HepG2 (cell line): ENCODE measurements around the gene WASF1. TPM values are rescaled to one million over a fixed set of nuclear protein-coding genes. Genes with fewer than 3 reads are reported as not detected.
A peak's percentile ranks its signal among the peaks of the same experiment; 100 is the strongest.

Experiments used
- ATAC-seq: fragments of 200-7000 bp; cut with Tn5 transposase; 3 replicates; pipeline ENCODE4 v1.9.1; 2020; ENCODE audit warnings: mild to moderate bottlenecking, moderate library complexity
- BruUV-seq: library from RNA; stranded (reverse); fragments of 400-500 nt; replicated peaks from 2 replicates; lab custom pipeline; 2021; lab: Mats Ljungman, UMichigan
- CTCF ChIA-PET: fragments of 300-600 bp; formaldehyde crosslinking; extraction: SDS; loops from one replicate; lab custom pipeline; 2021; ENCODE audit warnings: low total read pairs, inconsistent platforms, low intra/inter-chr PET ratio; lab: Yijun Ruan, JAX
- POLR2A ChIA-PET: fragments of 350-600 bp; sonication (Branson Sonifier 250); formaldehyde crosslinking; loops from one replicate; lab custom pipeline; 2020; ENCODE audit warnings: antibody characterized with exemption, inconsistent platforms; lab: Yijun Ruan, JAX
- DNase-seq: peaks from one replicate; pipeline ENCODE4 v3.0.0-alpha.2; 2015; ENCODE audit warnings: low spot score
- FAIRE-seq: peaks from 3 replicates; lab custom pipeline; 2011; peaks lifted over from hg19 to GRCh38; lab: Jason Lieb, UNC
- H2AFZ ChIP-seq: one replicate; pipeline ENCODE4 v1.6.1; 2011; ENCODE audit warnings: low read length, inconsistent platforms
- H3K27ac ChIP-seq: fragments of 300-600 bp; 3 replicates; pipeline ENCODE4 v1.8.0; 2011; ENCODE audit warnings: mixed run types, mild to moderate bottlenecking, mixed read lengths, low read length, inconsistent platforms; ENCODE audit not compliant: insufficient read depth; ENCODE audit errors: extremely low read length
- H3K27me3 ChIP-seq, 2 experiments: fragments of 200-600 bp in 1 of 2; 2 replicates in 1 of 2; 3 replicates in 1 of 2; pipeline versions ENCODE4 v1.6.0 to v1.8.0; 2011; ENCODE audit warnings: low read length in 2 of 2, mild to moderate bottlenecking in 2 of 2, moderate library complexity in 2 of 2, inconsistent platforms in 1 of 2; ENCODE audit not compliant: insufficient read depth in 2 of 2, control insufficient read depth in 1 of 2
- H3K36me3 ChIP-seq, 2 experiments: fragments of 200-600 bp in 1 of 2; replicated peaks in 1 of 2; 2 replicates in 1 of 2; 3 replicates in 1 of 2; pipeline versions ENCODE4 v1.5.1 to v1.8.0; 2011; ENCODE audit warnings: low read length in 2 of 2, inconsistent platforms in 1 of 2; ENCODE audit not compliant: insufficient read depth in 2 of 2, control insufficient read depth in 1 of 2
- H3K4me1 ChIP-seq: 2 replicates; pipeline ENCODE4 v1.5.1; 2012; ENCODE audit warnings: low read length, inconsistent platforms; ENCODE audit not compliant: insufficient read depth
- H3K4me2 ChIP-seq: 2 replicates; pipeline ENCODE4 v1.6.0; 2011; ENCODE audit warnings: low read depth, low read length, inconsistent platforms
- H3K4me3 ChIP-seq, 3 experiments: fragments of 200-600 bp in 1 of 3; sonication (generic), shearing (Covaris generic) in 1 of 3; replicated peaks in 1 of 3; 2 replicates each; pipeline ENCODE4 v1.5.1; 2011 to 2016; ENCODE audit warnings: low read length in 3 of 3, inconsistent platforms in 2 of 3, low read depth in 2 of 3, mild to moderate bottlenecking in 2 of 3, control low read depth in 1 of 3, mixed read lengths in 1 of 3; ENCODE audit not compliant: insufficient read depth in 1 of 3
- H3K79me2 ChIP-seq: one replicate; pipeline ENCODE4 v1.6.1; 2011; ENCODE audit warnings: low read length, inconsistent platforms; ENCODE audit not compliant: insufficient read depth
- H3K9ac ChIP-seq: 2 replicates; pipeline ENCODE4 v1.6.0; 2011; ENCODE audit warnings: mild to moderate bottlenecking, low read depth, low read length, inconsistent platforms; ENCODE audit not compliant: insufficient read depth
- H3K9me3 ChIP-seq: 2 replicates; pipeline ENCODE4 v1.5.1; 2012; ENCODE audit warnings: mild to moderate bottlenecking, low read length
- H4K20me1 ChIP-seq: 2 replicates; pipeline ENCODE4 v1.6.0; 2011; ENCODE audit warnings: inconsistent platforms, mild to moderate bottlenecking, low read length, moderate library complexity; ENCODE audit not compliant: insufficient read depth
- MAFK ChIP-seq, 2 experiments: IDR thresholded peaks in 1 of 2; conservative IDR thresholded peaks in 1 of 2; 2 replicates each; pipeline ENCODE4 v1.6.1; 2011; ENCODE audit warnings: improper control_type of control experiment in 2 of 2, low read length in 2 of 2
- MTF2 ChIP-seq: sonication (generic); formaldehyde crosslinking; IDR thresholded peaks from 2 replicates; pipeline ENCODE4 v1.5.0; 2020; ENCODE audit warnings: missing genetic modification reagents, borderline replicate concordance
- SYNCRIP ChIP-seq: fragments of 200-400 bp; formaldehyde crosslinking; IDR thresholded peaks from 2 replicates; pipeline ENCODE4 v1.6.1; 2018; ENCODE audit warnings: mild to moderate bottlenecking, low read depth, low read length; ENCODE audit not compliant: insufficient read depth
- ZNF296 ChIP-seq: sonication (generic); formaldehyde crosslinking; conservative IDR thresholded peaks from 2 replicates; pipeline ENCODE4 v1.5.0; 2020; ENCODE audit warnings: mild to moderate bottlenecking, missing genetic modification reagents
- ZNF503 ChIP-seq: sonication (generic); formaldehyde crosslinking; IDR thresholded peaks from 2 replicates; pipeline ENCODE4 v1.4.0; 2020; ENCODE audit warnings: missing genetic modification reagents
- whole genome bisulfite sequencing: methylation state at CpG from one replicate; pipeline ENCODE4 v1.1.6; 2017; ENCODE audit warnings: low lambda C conversion rate; 5-methylcytosine and 5-hydroxymethylcytosine counted together
- in situ Hi-C: cut with HindIII; loops from 2 replicates; pipeline ENCODE4 v1.10.0; 2017; ENCODE audit warnings: low pct_unique_long_range_greater_than_20kb; ENCODE audit not compliant: extremely low pct_ligation_motif_present
- intact Hi-C: fragments of 100-400 bp; cut with micrococcal nuclease; formaldehyde crosslinking; loops from one replicate; pipeline ENCODE4 v1.10.0; 2022; ENCODE audit not compliant: unreplicated experiment
- polyA plus RNA-seq, 8 experiments: library from polyadenylated mRNA; depleted of rRNA in 3 of 8; stranded (reverse) in 7 of 8; unstranded in 1 of 8; fragments of >200 nt; fragmentation: Illumina TruSeq in 4 of 8; extraction: Trizol in 4 of 8; gene quantifications; 2 replicates each; pipeline versions ENCODE4 v1.2.1 to v1.2.3, GENCODE V29; 2011 to 2016; ENCODE audit warnings: low read depth in 4 of 8, missing spikeins in 1 of 8, mixed read lengths in 1 of 8; ENCODE audit not compliant: insufficient read depth in 1 of 8
- total RNA-seq, 5 experiments: library from RNA; depleted of rRNA; stranded (reverse); fragments of >200 nt; fragmentation: Illumina TruSeq; extraction: Trizol; gene quantifications; 2 replicates each; pipeline ENCODE4 v1.2.3, GENCODE V29; 2016; ENCODE audit warnings: low read depth in 1 of 5

The WASF1 gene
- total and polyA plus RNA-seq, 2 of the 13 experiments (the other 11 are each of a cell fraction or from before 2014, with no cell fraction given): 8.5 to 17.3 TPM

DNA sequence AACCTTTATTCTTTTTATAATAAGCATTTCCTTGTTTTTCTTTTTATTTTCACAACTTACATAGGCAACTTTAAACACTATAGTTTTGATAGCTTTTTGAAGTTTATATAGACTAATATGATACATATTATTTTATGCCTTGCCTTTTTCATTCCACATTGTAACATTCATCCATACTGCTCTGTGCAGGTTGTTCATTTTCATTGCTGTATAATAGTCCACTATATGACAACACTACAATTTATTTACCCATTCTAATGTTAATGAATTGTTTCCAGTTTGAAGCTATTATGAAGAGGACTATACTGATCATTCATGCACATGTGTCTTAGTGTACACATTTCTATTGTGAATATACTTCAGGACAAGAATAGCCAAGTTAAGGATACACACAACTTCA is 49.1 kb downstream of the WASF1 start:
- DNase-seq: no peak
- Histone ChIP-seq H3K27ac (no peak overlapping the region), H3K9ac (no peak overlapping the region), H3K9me3 (no peaks in the 10 kb centered on the region), H3K27me3 (no peaks in the 10 kb centered on the region), H3K4me1 (no peaks in the 10 kb centered on the region), H3K4me2 (no peak overlapping the region), H2AFZ (no peak overlapping the region), H3K79me2 (no peaks in the 10 kb centered on the region), H3K4me3 (no peak overlapping the region), H4K20me1 (no peaks in the 10 kb centered on the region), H3K36me3 (no peaks in the 10 kb centered on the region; a peak in 1 of 5 replicates)
- intact Hi-C loops (no loop called here), in situ Hi-C loops (no loop called here)
- CTCF ChIA-PET: no interaction called here
- no peak for FAIRE-seq
- no peak for TF ChIP-seq MTF2 (CRISPR knock-in tag)
- ATAC-seq: no peak
- POLR2A ChIA-PET: no interaction called here
- BruUV-seq: no TSS peak

DNA sequence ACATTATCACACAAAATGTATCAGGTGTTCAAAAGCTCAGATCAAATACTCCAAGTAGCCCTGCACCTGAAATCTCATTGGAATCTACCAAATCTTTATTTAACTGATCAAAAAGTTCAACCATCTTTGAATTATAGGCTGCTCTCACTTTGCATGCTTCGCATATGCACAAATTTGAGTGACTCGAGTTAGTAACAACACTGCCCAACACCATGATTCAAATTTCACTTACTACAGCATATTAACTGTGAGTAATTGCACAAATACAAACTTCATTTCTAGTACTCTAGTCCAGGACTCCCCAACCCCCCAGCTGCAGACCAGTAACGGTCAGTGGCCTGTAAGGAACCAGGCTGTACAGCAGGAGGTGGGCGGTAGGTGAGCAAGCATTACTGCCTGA is 51.1 kb downstream of the WASF1 start:
- H3K36me3 ChIP-seq: no peaks in the 10 kb centered on the region; a peak in 1 of 5 replicates
- POLR2A ChIA-PET: no interaction called here
- H3K9ac ChIP-seq: no peak overlapping the region
- no peak overlapping the region for H3K27ac ChIP-seq
- H3K4me2 ChIP-seq: no peak overlapping the region
- ATAC-seq: no peak
- TF ChIP-seq ZNF503 (CRISPR knock-in tag): no peak
- no peak for TF ChIP-seq ZNF296 (CRISPR knock-in tag)
- TF ChIP-seq MAFK (conservative IDR thresholded peaks at IDR 0.05 in 1 of 2, IDR thresholded peaks at IDR 0.05 in 1 of 2; ENCODE audit: low read length in 2 of 2): 0 out of 4 replicates have a peak, but pooled peaks of 1 of the 2 experiments have one; percentile 7
- TF ChIP-seq SYNCRIP: no peak
- TF ChIP-seq, all 625 proteins: peak for 1
- no TSS peak for BruUV-seq
- FAIRE-seq (no peak), DNase-seq (no peak)
- in situ Hi-C loops (no loop called here), intact Hi-C loops (no loop called here)
- no peaks in the 10 kb centered on the region for H4K20me1 ChIP-seq
- CTCF ChIA-PET: no interaction called here
- no peak overlapping the region for H3K4me3 ChIP-seq
- no peaks in the 10 kb centered on the region for H3K4me1 ChIP-seq
- H3K79me2 ChIP-seq: no peaks in the 10 kb centered on the region
- WGBS: 91% methylated on average over 4 of the region's 4 CpGs
- no peaks in the 10 kb centered on the region for H3K9me3 ChIP-seq
- H2AFZ ChIP-seq: no peak overlapping the region
- no peaks in the 10 kb centered on the region for H3K27me3 ChIP-seq
